GM19238 (cell line): ENCODE measurements around the gene PSMB8.

Experiments used
- DNase-seq: peaks from one replicate; pipeline ENCODE4 v3.0.0; 2011; ENCODE audit warnings: low spot score; ENCODE audit not compliant: insufficient read length

The PSMB8 gene

GRCh38 chr6:32799168-32799567 lies 44.7 kb downstream of the PSMB8 start:
- no peak for DNase-seq

GRCh38 chr6:32796848-32797776 lies 46.7 kb downstream of the PSMB8 start:
- DNase-seq = peak; percentile 31

- DNase-seq = no peak
Measured at GRCh38 chr6:32794510-32794909, 49.3 kb downstream of the PSMB8 start.

- no peak for DNase-seq
Measured at GRCh38 chr6:32792901-32793435, 50.9 kb downstream of the PSMB8 start.
